RWPE1 (cell line): ENCODE data around the gene ADCY10.
A peak's percentile ranks its signal among the peaks of the same experiment; 100 is the strongest.

Experiments
- CTCF ChIA-PET: fragments of 350-600 bp; sonication (Branson Sonifier 250); formaldehyde crosslinking; extraction: SDS; loops from one replicate; lab custom pipeline; 2021; lab: Yijun Ruan, JAX
- POLR2A ChIA-PET: fragments of 400-600 bp; formaldehyde crosslinking; extraction: SDS; loops from one replicate; lab custom pipeline; 2020; ENCODE audit warnings: antibody characterized with exemption; ENCODE audit not compliant: low non-redundant PET; lab: Yijun Ruan, JAX
- DNase-seq: peaks from one replicate; pipeline ENCODE4 v3.0.0; 2012; ENCODE audit warnings: low spot score
- H3K27ac ChIP-seq: fragments of 450-650 bp; 2 replicates; pipeline ENCODE4 v1.5.1; 2017
- TF ChIP-seq, protein P1 (sequence below): fragments of 450-650 bp; conservative IDR thresholded peaks from 2 replicates; pipeline ENCODE4 v1.5.1; 2017; ENCODE audit warnings: low read depth, mild to moderate bottlenecking

ADCY10 gene

DNA sequence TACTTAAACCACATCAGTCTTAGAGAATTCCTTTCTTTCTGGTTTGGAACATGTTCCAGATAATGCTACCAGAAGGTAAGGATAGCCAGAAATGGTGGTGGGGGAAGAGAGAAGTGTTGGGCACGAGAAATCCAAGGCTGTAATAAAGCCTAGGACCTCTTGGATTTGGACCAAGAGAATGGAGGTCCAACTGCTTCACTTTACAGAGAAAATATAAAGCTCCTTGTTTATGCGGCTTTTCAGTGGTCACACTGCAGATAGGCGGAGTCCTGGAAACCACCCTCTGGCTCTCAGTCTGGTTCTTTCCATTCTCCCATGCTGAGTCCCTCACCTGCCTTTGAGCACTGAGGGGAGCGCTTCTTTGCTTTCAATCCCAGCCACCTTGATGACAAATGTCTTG, 87.8 kb downstream of the ADCY10 start:
- ChIA-PET POLR2A (no interaction called here), CTCF (interaction anchor here (0.6 kb wide), 1 partner anchor 18 kb away, joined by 3 read pairs; no protein-coding TSS in a partner anchor)
- DNase-seq: no peak
- TF ChIP-seq, protein P1, sequence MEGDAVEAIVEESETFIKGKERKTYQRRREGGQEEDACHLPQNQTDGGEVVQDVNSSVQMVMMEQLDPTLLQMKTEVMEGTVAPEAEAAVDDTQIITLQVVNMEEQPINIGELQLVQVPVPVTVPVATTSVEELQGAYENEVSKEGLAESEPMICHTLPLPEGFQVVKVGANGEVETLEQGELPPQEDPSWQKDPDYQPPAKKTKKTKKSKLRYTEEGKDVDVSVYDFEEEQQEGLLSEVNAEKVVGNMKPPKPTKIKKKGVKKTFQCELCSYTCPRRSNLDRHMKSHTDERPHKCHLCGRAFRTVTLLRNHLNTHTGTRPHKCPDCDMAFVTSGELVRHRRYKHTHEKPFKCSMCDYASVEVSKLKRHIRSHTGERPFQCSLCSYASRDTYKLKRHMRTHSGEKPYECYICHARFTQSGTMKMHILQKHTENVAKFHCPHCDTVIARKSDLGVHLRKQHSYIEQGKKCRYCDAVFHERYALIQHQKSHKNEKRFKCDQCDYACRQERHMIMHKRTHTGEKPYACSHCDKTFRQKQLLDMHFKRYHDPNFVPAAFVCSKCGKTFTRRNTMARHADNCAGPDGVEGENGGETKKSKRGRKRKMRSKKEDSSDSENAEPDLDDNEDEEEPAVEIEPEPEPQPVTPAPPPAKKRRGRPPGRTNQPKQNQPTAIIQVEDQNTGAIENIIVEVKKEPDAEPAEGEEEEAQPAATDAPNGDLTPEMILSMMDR: no peak
- no peak overlapping the region for H3K27ac ChIP-seq

DNA sequence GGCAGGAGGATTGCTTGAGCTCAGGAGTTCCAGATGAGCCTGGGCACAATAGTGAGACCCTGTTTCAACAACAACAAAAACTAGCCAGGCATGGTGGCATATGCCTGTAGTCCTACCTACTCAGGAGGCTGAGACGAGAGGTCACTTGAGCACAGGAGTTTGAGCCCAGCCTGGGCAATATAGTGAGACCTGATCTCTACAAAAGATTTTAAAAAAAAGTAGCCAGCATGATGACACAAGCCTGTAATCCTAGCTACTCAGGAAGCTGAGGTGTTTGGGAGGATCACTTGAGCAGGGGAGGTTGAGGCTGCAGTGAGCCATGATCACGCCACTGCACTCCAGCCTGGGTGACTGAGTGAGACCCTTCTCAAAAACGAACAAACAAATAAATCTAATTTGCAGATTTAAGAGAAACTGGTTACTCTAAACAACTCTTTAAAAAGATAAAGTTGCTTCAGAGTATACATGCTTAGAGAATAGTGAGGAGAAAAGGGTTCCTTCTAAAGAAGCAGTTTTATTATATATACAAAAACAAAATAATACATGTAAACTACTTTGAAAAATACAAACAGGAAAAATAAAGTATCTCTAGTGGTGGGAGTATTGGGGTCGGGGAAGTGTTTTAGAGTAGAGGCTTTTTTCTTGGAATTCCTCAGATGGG, 88.4 kb downstream of the ADCY10 start:
- H3K27ac ChIP-seq: no peak overlapping the region
- CTCF ChIA-PET: interaction anchor here (0.6 to 0.7 kb wide), 2 partner anchors 16 to 19 kb away, joined by 3 read pairs; no protein-coding TSS in a partner anchor
- DNase-seq: no peak
- POLR2A ChIA-PET: no interaction called here
- TF ChIP-seq, protein P1: no peak

DNA sequence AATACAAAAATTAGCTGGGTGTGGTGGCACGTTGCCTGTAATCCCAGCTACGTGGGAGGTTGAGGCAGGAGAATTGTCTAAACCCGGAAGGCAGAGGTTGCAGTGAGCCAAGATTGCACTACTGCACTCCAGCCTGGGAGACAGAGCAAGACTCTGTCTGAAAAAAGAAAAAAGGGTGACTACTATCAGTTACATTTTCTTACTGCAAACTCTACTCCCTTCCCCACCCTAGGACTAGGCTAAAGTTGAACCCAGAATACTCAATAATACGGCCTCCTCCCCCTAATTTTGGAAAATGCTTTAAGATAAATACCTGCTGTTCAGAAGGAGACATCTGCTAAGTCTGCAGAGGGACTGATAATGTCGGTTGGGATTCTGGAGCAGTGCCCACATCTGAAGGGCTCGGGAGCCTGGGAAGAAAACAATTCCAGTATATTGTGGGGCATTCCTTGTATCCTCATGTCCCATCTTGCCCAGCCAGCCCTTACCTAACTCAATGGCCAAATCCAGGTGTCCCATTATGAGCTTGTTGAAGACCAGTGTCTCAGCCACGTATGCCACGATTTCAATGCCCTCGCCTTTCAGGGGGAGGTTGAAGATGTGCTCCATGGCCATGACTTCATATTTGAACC, 89.7 kb downstream of the ADCY10 start:
- TF ChIP-seq, protein P1: no peak

DNA sequence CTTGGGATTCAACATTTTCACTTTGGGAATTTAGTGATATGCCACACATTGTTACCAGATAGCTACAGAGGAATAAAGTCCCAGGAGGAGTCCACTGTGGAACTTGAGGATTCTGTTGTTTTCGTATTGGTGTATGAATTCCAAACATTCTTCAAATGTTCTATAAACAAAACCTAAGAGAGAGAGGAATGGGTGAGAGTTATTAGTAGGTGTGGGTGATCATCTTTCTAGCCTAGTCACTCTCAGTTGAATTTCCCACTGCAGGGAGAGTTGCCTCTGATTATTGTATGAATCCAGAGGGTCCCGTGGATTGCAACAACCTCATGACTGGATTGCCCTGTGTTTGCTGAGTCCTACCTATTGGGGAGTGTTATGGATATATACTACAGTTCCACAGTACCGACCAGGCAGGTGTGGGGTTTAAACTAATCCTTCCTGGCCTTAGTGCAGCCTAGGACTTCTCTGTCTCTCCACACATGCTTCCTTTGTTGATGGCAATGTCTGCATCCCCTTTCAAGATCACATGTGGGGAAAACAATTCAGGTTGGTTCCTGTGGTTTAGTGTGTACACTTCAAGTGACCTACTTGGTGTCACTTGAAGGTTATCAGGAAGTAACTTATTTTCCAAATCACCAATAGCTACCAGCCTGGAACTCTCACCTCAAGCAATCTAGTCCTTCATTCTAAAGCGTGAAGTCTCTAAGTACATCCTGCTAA, 91.8 kb downstream of the ADCY10 start:
- TF ChIP-seq, protein P1: no peak
- DNase-seq: no peak
- H3K27ac ChIP-seq: no peak overlapping the region
- ChIA-PET POLR2A (no interaction called here), CTCF (no interaction called here)

More for the DNA sequence above, 89.7 kb downstream of the ADCY10 start:
- ChIA-PET POLR2A (no interaction called here), CTCF (no interaction called here)
- H3K27ac ChIP-seq: no peak overlapping the region
- no peak for DNase-seq

DNA sequence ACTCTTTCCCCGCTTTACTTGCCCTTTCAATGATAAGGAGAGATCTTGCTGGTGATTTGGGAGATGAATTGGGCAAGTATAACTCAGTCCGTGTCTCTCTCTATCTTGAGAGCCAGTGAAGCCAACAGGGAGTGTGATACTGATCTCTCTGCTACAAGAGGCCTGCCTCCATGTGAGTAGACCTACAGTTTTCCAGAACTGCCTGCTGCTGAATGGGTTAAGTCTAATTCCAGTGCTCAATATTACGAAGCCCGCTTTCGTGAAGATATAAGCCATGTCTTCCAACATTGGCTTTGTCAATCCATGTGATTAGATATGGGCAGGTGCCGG, 92.6 kb downstream of the ADCY10 start:
- ChIA-PET POLR2A (no interaction called here), CTCF (no interaction called here)
- TF ChIP-seq, protein P1: no peak

GRCh38 chr1:167820684-167821355, 93.1 kb downstream of the ADCY10 start:
- TF ChIP-seq, protein P1: no peak
- DNase-seq: no peak
- CTCF ChIA-PET: interaction anchor here (0.5 to 0.6 kb wide), 2 partner anchors 158 to 1215 kb away, joined by 3 to 5 read pairs; no protein-coding TSS in a partner anchor
- H3K27ac ChIP-seq: peak overlapping the region; percentile 95
- POLR2A ChIA-PET: no interaction called here

More for the DNA sequence above, 92.6 kb downstream of the ADCY10 start:
- DNase-seq: no peak
- no peak overlapping the region for H3K27ac ChIP-seq
